IMR-90 (cell line): ENCODE results near the gene NPIPB2. TPM values are rescaled to one million over a fixed set of nuclear protein-coding genes. Genes with fewer than 3 reads are reported as not detected.

ENCODE experiments used
- ATAC-seq: fragments of 200-7000 bp; cut with Tn5 transposase; 2 replicates; pipeline ENCODE4 v1.9.1; 2020; ENCODE audit warnings: low read depth, mild to moderate bottlenecking, moderate library complexity
- BruUV-seq: library from RNA; stranded (reverse); fragments of 400-500 nt; replicated peaks from 2 replicates; lab custom pipeline; 2021; lab: Mats Ljungman, UMichigan
- CTCF ChIA-PET: fragments of 300-600 bp; formaldehyde crosslinking; extraction: SDS; loops from one replicate; lab custom pipeline; 2021; ENCODE audit warnings: antibody characterized with exemption; lab: Yijun Ruan, JAX
- POLR2A ChIA-PET: fragments of 300-600 bp; sonication (Branson Sonifier 250); formaldehyde crosslinking; loops from one replicate; lab custom pipeline; 2022; ENCODE audit warnings: antibody characterized with exemption; ENCODE audit not compliant: unreplicated experiment; lab: Charles Lee
- DNase-seq: peaks from one replicate; pipeline ENCODE4 v3.0.0; 2013
- H2AFZ ChIP-seq: replicated peaks from 2 replicates; pipeline ENCODE3; 2013; ENCODE audit warnings: low read length, mild to moderate bottlenecking; ENCODE audit not compliant: poor library complexity
- H2AK5ac ChIP-seq: 2 replicates; pipeline ENCODE4 v1.6.1; 2013; ENCODE audit warnings: low read depth, low read length, inconsistent platforms
- H2AK9ac ChIP-seq: replicated peaks from 2 replicates; pipeline ENCODE3; 2013; ENCODE audit warnings: mild to moderate bottlenecking, low read depth, low read length, moderate library complexity; ENCODE audit not compliant: poor library complexity
- H2BK120ac ChIP-seq: 2 replicates; pipeline ENCODE4 v1.6.1; 2013; ENCODE audit warnings: low read depth, low read length, inconsistent platforms
- H2BK15ac ChIP-seq: 3 replicates; pipeline ENCODE4 v1.6.1; 2013; ENCODE audit warnings: low read depth, low read length, inconsistent platforms
- H2BK20ac ChIP-seq: 2 replicates; pipeline ENCODE4 v1.6.1; 2013; ENCODE audit warnings: low read depth, mild to moderate bottlenecking, inconsistent platforms, low read length, moderate library complexity
- H2BK5ac ChIP-seq: 2 replicates; pipeline ENCODE4 v1.6.1; 2013; ENCODE audit warnings: mild to moderate bottlenecking, low read depth, low read length, inconsistent platforms; ENCODE audit not compliant: poor library complexity, severe bottlenecking
- H3K14ac ChIP-seq: replicated peaks from 2 replicates; pipeline ENCODE4 v1.6.1; 2013; ENCODE audit warnings: low read depth, low read length, inconsistent platforms
- H3K18ac ChIP-seq: 2 replicates; pipeline ENCODE4 v1.6.1; 2013; ENCODE audit warnings: low read depth, low read length, control low read depth
- H3K23ac ChIP-seq: 2 replicates; pipeline ENCODE4 v1.6.1; 2013; ENCODE audit warnings: low read depth, low read length, inconsistent platforms
- H3K27ac ChIP-seq: 2 replicates; pipeline ENCODE4 v1.5.1; 2013; ENCODE audit warnings: mild to moderate bottlenecking, control low read depth, low read length; ENCODE audit not compliant: insufficient read depth
- H3K27me3 ChIP-seq: 2 replicates; pipeline ENCODE4 v1.6.1; 2013; ENCODE audit warnings: low read length; ENCODE audit not compliant: control insufficient read depth, insufficient read depth
- H3K36me3 ChIP-seq: 2 replicates; pipeline ENCODE4 v1.6.1; 2013; ENCODE audit warnings: low read length, mixed read lengths; ENCODE audit not compliant: control insufficient read depth, insufficient read depth
- H3K4ac ChIP-seq: 2 replicates; pipeline ENCODE4 v1.6.1; 2013; ENCODE audit warnings: low read depth, low read length, inconsistent platforms
- H3K4me1 ChIP-seq: 2 replicates; pipeline ENCODE4 v1.6.1; 2013; ENCODE audit warnings: low read length, mixed read lengths; ENCODE audit not compliant: control insufficient read depth, insufficient read depth
- H3K4me2 ChIP-seq: 2 replicates; pipeline ENCODE4 v1.6.1; 2013; ENCODE audit warnings: low read depth, mild to moderate bottlenecking, control low read depth, low read length, moderate library complexity
- H3K4me3 ChIP-seq: 2 replicates; pipeline ENCODE4 v1.5.1; 2013; ENCODE audit warnings: low read depth, mild to moderate bottlenecking, control low read depth, low read length, moderate library complexity; ENCODE audit not compliant: insufficient read depth
- H3K56ac ChIP-seq: 2 replicates; pipeline ENCODE4 v1.6.1; 2013; ENCODE audit warnings: low read length, inconsistent platforms; ENCODE audit not compliant: insufficient read depth; ENCODE audit errors: extremely low read depth
- H3K79me1 ChIP-seq, 2 experiments: 2 replicates each; pipeline ENCODE4 v1.6.1; 2013; ENCODE audit warnings: low read length in 2 of 2, inconsistent platforms in 1 of 2, low read depth in 1 of 2
- H3K9ac ChIP-seq: 2 replicates; pipeline ENCODE4 v1.6.1; 2013; ENCODE audit warnings: low read depth, low read length, control low read depth
- H3K9me1 ChIP-seq: 2 replicates; pipeline ENCODE4 v1.6.1; 2013; ENCODE audit warnings: low read length, inconsistent platforms; ENCODE audit not compliant: insufficient read depth
- H3K9me3 ChIP-seq: 2 replicates; pipeline ENCODE4 v1.6.1; 2013; ENCODE audit warnings: low read length; ENCODE audit not compliant: control insufficient read depth, insufficient read depth
- H4K20me1 ChIP-seq: 2 replicates; pipeline ENCODE4 v1.6.1; 2013; ENCODE audit warnings: low read length, inconsistent platforms; ENCODE audit not compliant: insufficient read depth
- H4K5ac ChIP-seq: 2 replicates; pipeline ENCODE4 v1.6.1; 2013; ENCODE audit warnings: mild to moderate bottlenecking, low read depth, low read length, control low read depth
- H4K8ac ChIP-seq, 2 experiments: 2 replicates each; pipeline ENCODE4 v1.6.1; 2013; ENCODE audit warnings: low read depth in 2 of 2, low read length in 2 of 2, control low read depth in 1 of 2, inconsistent platforms in 1 of 2
- H4K91ac ChIP-seq: 2 replicates; pipeline ENCODE4 v1.6.1; 2013; ENCODE audit warnings: low read depth, low read length, inconsistent platforms; ENCODE audit not compliant: insufficient read depth
- BHLHE40 ChIP-seq: fragments of 150-350 bp; IDR thresholded peaks from 2 replicates; pipeline ENCODE4 v1.6.1; 2016; ENCODE audit warnings: mild to moderate bottlenecking, low read depth, low read length
- CEBPB ChIP-seq: IDR thresholded peaks from 2 replicates; pipeline ENCODE4 v1.6.1; 2012; ENCODE audit warnings: low read depth, low read length, improper control_type of control experiment
- CHD1 ChIP-seq: IDR thresholded peaks from 2 replicates; pipeline ENCODE4 v1.6.1; 2012; ENCODE audit warnings: low read depth, low read length, improper control_type of control experiment
- CTCF ChIP-seq: conservative IDR thresholded peaks from 2 replicates; pipeline ENCODE4 v1.5.1; 2012; ENCODE audit warnings: mild to moderate bottlenecking, low read depth, low read length, improper control_type of control experiment
- ELK1 ChIP-seq: fragments of 150-350 bp; IDR thresholded peaks from 2 replicates; pipeline ENCODE4 v1.6.1; 2016; ENCODE audit warnings: low read depth, mild to moderate bottlenecking, low read length, moderate library complexity, borderline replicate concordance
- FOS ChIP-seq: fragments of 150-350 bp; IDR thresholded peaks from 2 replicates; pipeline ENCODE4 v1.6.1; 2016; ENCODE audit warnings: low read depth, low read length
- MAFK ChIP-seq: IDR thresholded peaks from 2 replicates; pipeline ENCODE4 v1.6.1; 2012; ENCODE audit warnings: low read depth, low read length, improper control_type of control experiment
- MAZ ChIP-seq: IDR thresholded peaks from 2 replicates; pipeline ENCODE4 v1.6.1; 2012; ENCODE audit warnings: low read depth, mild to moderate bottlenecking, low read length, improper control_type of control experiment, moderate library complexity, borderline replicate concordance
- MXI1 ChIP-seq: IDR thresholded peaks from 2 replicates; pipeline ENCODE4 v1.6.1; 2012; ENCODE audit warnings: low read depth, mild to moderate bottlenecking, low read length, moderate library complexity, borderline replicate concordance
- NFE2L2 ChIP-seq: fragments of 150-350 bp; IDR thresholded peaks from 2 replicates; pipeline ENCODE4 v1.6.1; 2016; ENCODE audit warnings: low read depth, mild to moderate bottlenecking, low read length
- POLR2A ChIP-seq: IDR thresholded peaks from 2 replicates; pipeline ENCODE4 v1.6.1; 2012; ENCODE audit warnings: mild to moderate bottlenecking, low read depth, low read length
- RAD21 ChIP-seq: IDR thresholded peaks from 2 replicates; pipeline ENCODE4 v1.6.1; 2012; ENCODE audit warnings: low read length, improper control_type of control experiment
- RCOR1 ChIP-seq: IDR thresholded peaks from 2 replicates; pipeline ENCODE4 v1.6.1; 2012; ENCODE audit warnings: mild to moderate bottlenecking, low read length, improper control_type of control experiment; ENCODE audit not compliant: insufficient replicate concordance
- RFX5 ChIP-seq: IDR thresholded peaks from 2 replicates; pipeline ENCODE4 v1.8.0; 2012; ENCODE audit warnings: low read depth, mild to moderate bottlenecking, low read length, moderate library complexity
- SMC3 ChIP-seq: fragments of 150-350 bp; IDR thresholded peaks from 2 replicates; pipeline ENCODE4 v1.6.1; 2016; ENCODE audit warnings: low read depth, mild to moderate bottlenecking, antibody characterized with exemption, low read length, moderate library complexity
- WGBS, 2 experiments: methylation state at CpG; one replicate each; pipeline versions ENCODE4 v1.1.5 to v1.1.7; 2013; ENCODE audit warnings: missing lambda C conversion rate in 2 of 2; ENCODE audit not compliant: insufficient read length in 1 of 2; ENCODE audit errors: extremely low coverage in 2 of 2; 5-methylcytosine and 5-hydroxymethylcytosine counted together
- dilution Hi-C: fragments of 300-500 bp; cut with HindIII; formaldehyde crosslinking; loops from one replicate; pipeline ENCODE4 v1.14.3; 2018; ENCODE audit warnings: low sequenced_read_pairs; ENCODE audit not compliant: unreplicated experiment
- in situ Hi-C: fragments of 300-500 bp; cut with MboI; formaldehyde crosslinking; loops from 3 replicates; pipeline ENCODE4 v1.14.3; 2019; ENCODE audit warnings: low sequenced_read_pairs, inconsistent platforms, mixed read lengths
- intact Hi-C: fragments of 100-400 bp; cut with micrococcal nuclease; formaldehyde crosslinking; loops from 2 replicates; pipeline ENCODE4 v1.10.0; 2022
- polyA plus RNA-seq, 3 experiments: library from polyadenylated mRNA; depleted of rRNA; stranded (reverse); fragments of >200 nt; gene quantifications; 2 replicates each; pipeline ENCODE4 v1.2.3, GENCODE V29; 2012; ENCODE audit warnings: low replicate concordance in 1 of 3
- total RNA-seq: library from RNA; depleted of rRNA; stranded (reverse); fragments of >200 nt; gene quantifications from 2 replicates; pipeline ENCODE4 v1.2.3, GENCODE V29; 2012

The NPIPB2 gene
- total and polyA plus RNA-seq, 2 of the 4 experiments (the other 2 are of a cell fraction) = 2.2 to 7.7 TPM

DNA sequence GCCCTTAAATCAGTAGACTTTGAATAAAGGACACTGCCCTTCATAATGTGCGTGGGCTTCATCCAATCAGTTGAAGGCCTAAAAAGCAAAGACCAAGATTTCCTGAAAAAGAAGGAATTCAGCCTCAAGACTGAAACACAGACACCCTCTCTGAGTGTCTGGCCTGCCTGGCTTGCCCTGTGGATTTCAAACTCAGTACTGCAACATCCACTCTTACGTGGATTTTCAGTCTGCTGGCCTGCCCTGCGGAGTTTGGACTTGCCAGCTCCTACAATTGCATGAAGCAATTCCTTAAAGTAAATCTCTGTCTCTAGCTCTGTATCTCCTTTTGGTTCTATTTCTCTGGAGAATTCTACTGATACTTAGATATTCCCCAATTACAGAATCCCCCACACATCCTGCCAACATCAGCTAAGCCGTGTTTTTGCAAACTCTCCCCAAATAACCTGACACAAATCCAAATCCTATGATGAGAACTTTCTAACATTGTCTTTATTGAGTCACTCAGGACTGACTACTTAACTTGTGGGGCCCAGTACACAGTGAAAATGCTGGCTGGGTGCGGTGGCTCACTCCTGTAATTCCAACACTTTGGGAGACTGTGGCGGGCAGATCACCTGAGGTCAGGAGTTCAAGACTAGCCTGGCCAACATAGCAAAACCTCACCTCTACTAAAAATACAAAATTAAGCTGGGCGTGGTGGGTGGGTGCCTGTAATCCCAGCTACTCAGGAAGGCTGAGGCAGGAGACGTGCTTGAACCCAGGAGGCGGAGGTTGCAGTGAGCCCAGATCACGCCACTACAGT, 15.9 kb upstream of the NPIPB2 start (continued):
- no peak for TF ChIP-seq MAFK

DNA sequence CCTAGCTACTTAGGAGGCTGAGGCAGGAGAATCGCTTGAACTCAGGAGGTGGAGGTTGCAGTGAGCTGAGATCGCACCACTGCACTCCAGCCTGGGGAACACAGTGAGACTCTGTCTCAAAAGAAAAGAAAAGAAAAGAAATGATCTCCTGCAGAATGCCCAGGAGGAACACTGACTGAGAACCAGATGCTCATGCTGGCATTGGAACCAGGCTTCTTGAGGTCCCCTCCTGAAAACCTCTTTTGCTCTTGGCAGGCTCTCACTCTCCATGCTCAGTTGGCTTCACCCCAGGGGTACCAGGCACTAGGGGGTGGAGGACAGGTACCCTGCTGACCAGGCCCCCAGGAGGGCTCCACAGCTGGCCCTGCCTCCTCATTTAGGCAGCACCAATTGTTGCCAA, 14.7 kb upstream of the NPIPB2 start:
- DNase-seq (no peak), ATAC-seq (no peak)
- Histone ChIP-seq H4K20me1 (no peaks in the 10 kb centered on the region), H2AK5ac (peak overlapping the region; percentile 54), H4K5ac (peak overlapping the region; percentile 85), H3K14ac (peak overlapping the region; percentile 20), H3K9ac (no peak overlapping the region), H2BK5ac (peak overlapping the region; percentile 31), H3K4me2 (no peak overlapping the region), H3K56ac (no peak overlapping the region; the same call in 1 of the 2 replicates), H4K91ac (peak overlapping the region; percentile 69), H3K27me3 (no peaks in the 10 kb centered on the region), H3K9me1 (peaks cover 14% of the 10 kb centered on the region), H3K36me3 (no peaks in the 10 kb centered on the region), H2AFZ (no peak overlapping the region), H2BK20ac (peak overlapping the region; percentile 88), H3K4me1 (peaks cover 5% of the 10 kb centered on the region), H3K79me1 (no peaks in the 10 kb centered on the region), H3K27ac (peak overlapping the region; percentile 39; the same call in 1 of the 2 replicates), H3K4me3 (no peak overlapping the region), H2BK15ac (peak overlapping the region; percentile 18; the same call in 1 of the 3 replicates), H3K23ac (no peak overlapping the region), H3K4ac (peak overlapping the region; percentile 81), H2AK9ac (peak overlapping the region; percentile 8), H3K18ac (peak overlapping the region; percentile 80), H4K8ac (peak overlapping the region; percentile 60 to 71; a peak in 2 of 4 replicates), H2BK120ac (peak overlapping the region; percentile 93), H3K9me3 (no peaks in the 10 kb centered on the region)
- WGBS, 2 experiments = no CpG with 5 or more reads among the region's 2 CpGs
- POLR2A ChIA-PET = no interaction called here
- intact Hi-C loops (no loop called here), in situ Hi-C loops (no loop called here), dilution Hi-C loops (no loop called here)
- CTCF ChIA-PET = no interaction called here
- BruUV-seq = no TSS peak
- TF ChIP-seq MXI1 (no peak), RCOR1 (no peak), FOS (no peak), ELK1 (no peak), CEBPB (no peak), CHD1 (no peak), RAD21 (no peak), RFX5 (no peak), POLR2A (no peak), CTCF (no peak), NFE2L2 (no peak), MAZ (no peak), SMC3 (no peak), BHLHE40 (no peak)
